ENCODE measurements around the gene CORIN.

GRCh38 chr4:47747846-47748494, 89.9 kb downstream of the CORIN start:
- TF ChIP-seq CTCF (IDR thresholded peaks at IDR 0.05; ENCODE audit: borderline replicate concordance, extremely low read depth, low read length, poor library complexity, severe bottlenecking): no peak
- TF ChIP-seq EZH2 (IDR thresholded peaks at IDR 0.05; ENCODE audit: borderline replicate concordance, low read depth, low read length, severe bottlenecking): no peak

Data from DND-41 (cell line).